ENCODE measurements around the gene OLFM2.

- TF ChIP-seq, protein P1, sequence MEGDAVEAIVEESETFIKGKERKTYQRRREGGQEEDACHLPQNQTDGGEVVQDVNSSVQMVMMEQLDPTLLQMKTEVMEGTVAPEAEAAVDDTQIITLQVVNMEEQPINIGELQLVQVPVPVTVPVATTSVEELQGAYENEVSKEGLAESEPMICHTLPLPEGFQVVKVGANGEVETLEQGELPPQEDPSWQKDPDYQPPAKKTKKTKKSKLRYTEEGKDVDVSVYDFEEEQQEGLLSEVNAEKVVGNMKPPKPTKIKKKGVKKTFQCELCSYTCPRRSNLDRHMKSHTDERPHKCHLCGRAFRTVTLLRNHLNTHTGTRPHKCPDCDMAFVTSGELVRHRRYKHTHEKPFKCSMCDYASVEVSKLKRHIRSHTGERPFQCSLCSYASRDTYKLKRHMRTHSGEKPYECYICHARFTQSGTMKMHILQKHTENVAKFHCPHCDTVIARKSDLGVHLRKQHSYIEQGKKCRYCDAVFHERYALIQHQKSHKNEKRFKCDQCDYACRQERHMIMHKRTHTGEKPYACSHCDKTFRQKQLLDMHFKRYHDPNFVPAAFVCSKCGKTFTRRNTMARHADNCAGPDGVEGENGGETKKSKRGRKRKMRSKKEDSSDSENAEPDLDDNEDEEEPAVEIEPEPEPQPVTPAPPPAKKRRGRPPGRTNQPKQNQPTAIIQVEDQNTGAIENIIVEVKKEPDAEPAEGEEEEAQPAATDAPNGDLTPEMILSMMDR (IDR thresholded peaks at IDR 0.05; ENCODE audit: poor library complexity, severe bottlenecking), result no peak
- TF ChIP-seq, protein P2, sequence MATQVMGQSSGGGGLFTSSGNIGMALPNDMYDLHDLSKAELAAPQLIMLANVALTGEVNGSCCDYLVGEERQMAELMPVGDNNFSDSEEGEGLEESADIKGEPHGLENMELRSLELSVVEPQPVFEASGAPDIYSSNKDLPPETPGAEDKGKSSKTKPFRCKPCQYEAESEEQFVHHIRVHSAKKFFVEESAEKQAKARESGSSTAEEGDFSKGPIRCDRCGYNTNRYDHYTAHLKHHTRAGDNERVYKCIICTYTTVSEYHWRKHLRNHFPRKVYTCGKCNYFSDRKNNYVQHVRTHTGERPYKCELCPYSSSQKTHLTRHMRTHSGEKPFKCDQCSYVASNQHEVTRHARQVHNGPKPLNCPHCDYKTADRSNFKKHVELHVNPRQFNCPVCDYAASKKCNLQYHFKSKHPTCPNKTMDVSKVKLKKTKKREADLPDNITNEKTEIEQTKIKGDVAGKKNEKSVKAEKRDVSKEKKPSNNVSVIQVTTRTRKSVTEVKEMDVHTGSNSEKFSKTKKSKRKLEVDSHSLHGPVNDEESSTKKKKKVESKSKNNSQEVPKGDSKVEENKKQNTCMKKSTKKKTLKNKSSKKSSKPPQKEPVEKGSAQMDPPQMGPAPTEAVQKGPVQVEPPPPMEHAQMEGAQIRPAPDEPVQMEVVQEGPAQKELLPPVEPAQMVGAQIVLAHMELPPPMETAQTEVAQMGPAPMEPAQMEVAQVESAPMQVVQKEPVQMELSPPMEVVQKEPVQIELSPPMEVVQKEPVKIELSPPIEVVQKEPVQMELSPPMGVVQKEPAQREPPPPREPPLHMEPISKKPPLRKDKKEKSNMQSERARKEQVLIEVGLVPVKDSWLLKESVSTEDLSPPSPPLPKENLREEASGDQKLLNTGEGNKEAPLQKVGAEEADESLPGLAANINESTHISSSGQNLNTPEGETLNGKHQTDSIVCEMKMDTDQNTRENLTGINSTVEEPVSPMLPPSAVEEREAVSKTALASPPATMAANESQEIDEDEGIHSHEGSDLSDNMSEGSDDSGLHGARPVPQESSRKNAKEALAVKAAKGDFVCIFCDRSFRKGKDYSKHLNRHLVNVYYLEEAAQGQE (IDR thresholded peaks at IDR 0.05; ENCODE audit: borderline replicate concordance), result no peak
- TF ChIP-seq TAF1 (IDR thresholded peaks at IDR 0.05; ENCODE audit: low read depth), result no peak
- no peak for TF ChIP-seq EZH2 (IDR thresholded peaks at IDR 0.05; ENCODE audit: borderline replicate concordance, insufficient read depth, low read length, poor library complexity, severe bottlenecking)
- no peak for TF ChIP-seq SMC3 (conservative IDR thresholded peaks at IDR 0.05; ENCODE audit: poor library complexity)
Observed at GRCh38 chr19:9952276-9952675, 16.0 kb upstream of the OLFM2 start.
